Measurements from ENCODE around the gene FEZ2. TPM values are rescaled to one million over a fixed set of nuclear protein-coding genes. Genes with fewer than 3 reads are reported as not detected.

Gene FEZ2
- total RNA-seq, 1 donor from 2014 or later: 70.7 TPM

DNA sequence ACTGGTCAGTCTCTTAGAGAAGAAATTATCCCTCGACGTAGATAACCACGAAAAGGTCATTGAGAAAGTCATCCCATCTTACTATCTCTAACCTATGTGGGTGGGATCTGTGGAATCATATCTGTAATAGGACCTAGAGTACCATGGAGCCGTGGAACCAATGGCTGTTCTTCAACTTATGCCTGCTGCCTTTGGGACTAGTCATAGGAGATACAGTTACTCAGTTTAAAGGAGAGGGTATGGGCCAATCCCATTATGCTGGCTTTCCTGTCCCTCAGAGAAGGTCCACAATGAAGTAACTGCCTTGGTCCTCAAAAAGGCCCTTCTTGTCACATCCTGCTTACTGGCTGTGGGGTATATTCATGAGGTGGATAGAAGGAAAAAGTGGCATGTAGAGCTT lies 77.5 kb downstream of the FEZ2 start:
- H3K9me3 Mint-ChIP-seq: no peaks in the 10 kb centered on the region

DNA sequence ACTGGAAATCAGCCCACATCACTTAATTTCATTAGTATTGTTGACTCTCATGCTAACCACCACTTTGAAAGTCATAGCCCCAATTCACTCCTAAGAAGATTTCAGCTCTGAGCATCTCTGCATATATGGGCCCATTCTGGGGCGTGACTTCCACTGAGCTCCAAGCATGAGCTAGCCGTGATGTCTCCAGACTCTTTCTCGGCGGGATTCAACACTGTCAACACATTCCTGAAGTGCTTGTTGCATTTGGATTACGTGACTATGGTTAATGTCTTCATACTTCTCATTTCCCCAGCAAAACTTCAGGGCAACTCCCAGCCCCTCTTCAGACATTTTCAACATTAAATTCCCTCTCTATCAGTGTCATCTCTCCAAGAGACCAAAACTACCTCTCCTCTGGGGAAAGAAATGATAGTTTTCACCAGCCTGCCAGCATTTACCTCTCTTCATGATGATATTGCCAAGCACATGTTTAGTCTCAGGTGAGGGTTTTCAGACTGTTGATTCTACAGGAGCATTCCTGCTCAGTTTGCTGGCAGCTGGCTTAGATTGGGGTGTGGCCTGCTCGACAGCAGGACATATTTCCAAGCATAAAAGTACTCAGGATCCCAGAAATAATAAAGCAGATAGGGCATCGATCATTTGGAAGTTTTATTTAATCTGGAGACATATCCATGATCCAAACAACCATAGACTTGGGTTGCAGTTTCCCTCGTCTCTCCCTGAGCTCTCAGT lies 81.7 kb downstream of the FEZ2 start:
- Mint-ChIP-seq H3K4me1 (no peaks in the 10 kb centered on the region), H3K9me3 (no peaks in the 10 kb centered on the region), H3K36me3 (peaks cover 28% of the 10 kb centered on the region), H3K27me3 (ENCODE audit: insufficient read depth, low read depth) (no peaks in the 10 kb centered on the region), H3K27ac (no peak overlapping the region), H3K4me3 (no peak overlapping the region)
- Histone ChIP-seq H4K20me1 (ENCODE audit: low read depth) (no peaks in the 10 kb centered on the region), H3K4me2 (no peak overlapping the region), H3K4me1 (no peaks in the 10 kb centered on the region), H3K27me3 (no peaks in the 10 kb centered on the region), H3K79me2 (ENCODE audit: low read depth) (no peaks in the 10 kb centered on the region), H3K27ac (no peak overlapping the region), H3F3A (ENCODE audit: low read depth) (no peaks in the 10 kb centered on the region), H3K9ac (no peak overlapping the region), H2AFZ (replicated peaks) (no peak overlapping the region), H3K4me3 (no peak overlapping the region), H3K36me3 (no peaks in the 10 kb centered on the region), H3K9me3 (ENCODE audit: low read depth) (no peaks in the 10 kb centered on the region)
- no peak for TF ChIP-seq EZH2phosphoT487 (IDR thresholded peaks at IDR 0.05)
- TF ChIP-seq EZH2 (IDR thresholded peaks at IDR 0.05): no peak
- no peak for TF ChIP-seq CTCF (IDR thresholded peaks at IDR 0.05)
- DNase-seq (ENCODE audit: low spot score): no peak

More for the DNA sequence above, 77.5 kb downstream of the FEZ2 start:
- no peak overlapping the region for H3K27ac ChIP-seq
- H3K9me3 ChIP-seq (ENCODE audit: low read depth): no peaks in the 10 kb centered on the region
- TF ChIP-seq EZH2phosphoT487 (IDR thresholded peaks at IDR 0.05): no peak
- Mint-ChIP-seq H3K4me1 (no peaks in the 10 kb centered on the region), H3K27me3 (ENCODE audit: insufficient read depth, low read depth) (no peaks in the 10 kb centered on the region), H3K36me3 (peaks cover 35% of the 10 kb centered on the region), H3K27ac (no peak overlapping the region), H3K4me3 (no peak overlapping the region)
- no peak overlapping the region for H3K9ac ChIP-seq
- DNase-seq (ENCODE audit: low spot score): no peak
- no peak overlapping the region for H2AFZ ChIP-seq (replicated peaks)
- H3K79me2 ChIP-seq (ENCODE audit: low read depth): no peaks in the 10 kb centered on the region
- no peaks in the 10 kb centered on the region for H3F3A ChIP-seq (ENCODE audit: low read depth)
- no peaks in the 10 kb centered on the region for H3K36me3 ChIP-seq
- no peaks in the 10 kb centered on the region for H3K27me3 ChIP-seq
- H3K4me3 ChIP-seq: no peak overlapping the region
- H3K4me2 ChIP-seq: no peak overlapping the region
- no peaks in the 10 kb centered on the region for H3K4me1 ChIP-seq
- H4K20me1 ChIP-seq (ENCODE audit: low read depth): no peaks in the 10 kb centered on the region

DNA sequence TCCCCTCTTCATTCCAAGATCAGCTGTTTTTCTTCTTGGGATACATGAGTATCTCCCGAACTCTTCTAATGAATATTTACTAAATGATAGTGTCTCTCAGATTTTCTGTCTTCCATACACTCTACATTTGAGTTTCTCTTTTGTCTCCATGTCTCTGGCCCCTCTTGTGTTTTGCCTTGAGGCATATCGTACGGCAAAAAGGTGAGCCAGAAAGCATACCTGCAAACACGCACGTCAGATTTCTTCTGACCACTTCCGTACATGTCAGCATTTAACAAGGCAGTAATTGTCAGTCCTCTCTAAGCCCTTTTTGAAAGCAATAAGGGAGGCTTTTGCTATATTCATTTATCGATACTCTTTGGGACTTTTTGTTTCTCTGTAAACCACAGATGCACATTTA lies 82.4 kb downstream of the FEZ2 start:
- Mint-ChIP-seq H3K9me3 (no peaks in the 10 kb centered on the region), H3K4me1 (no peaks in the 10 kb centered on the region), H3K27me3 (ENCODE audit: insufficient read depth, low read depth) (no peaks in the 10 kb centered on the region), H3K27ac (no peak overlapping the region), H3K36me3 (peaks cover 27% of the 10 kb centered on the region), H3K4me3 (no peak overlapping the region)
- no peak overlapping the region for H2AFZ ChIP-seq (replicated peaks)
- TF ChIP-seq CTCF (IDR thresholded peaks at IDR 0.05) (no peak), EZH2 (IDR thresholded peaks at IDR 0.05) (no peak), EZH2phosphoT487 (IDR thresholded peaks at IDR 0.05) (no peak)
- no peak overlapping the region for H3K4me2 ChIP-seq
- no peak overlapping the region for H3K4me3 ChIP-seq
- no peaks in the 10 kb centered on the region for H3K4me1 ChIP-seq
- no peaks in the 10 kb centered on the region for H3F3A ChIP-seq (ENCODE audit: low read depth)
- H3K79me2 ChIP-seq (ENCODE audit: low read depth): no peaks in the 10 kb centered on the region
- no peaks in the 10 kb centered on the region for H4K20me1 ChIP-seq (ENCODE audit: low read depth)
- H3K36me3 ChIP-seq: no peaks in the 10 kb centered on the region
- no peak for DNase-seq (ENCODE audit: low spot score)
- no peak overlapping the region for H3K27ac ChIP-seq
- no peaks in the 10 kb centered on the region for H3K27me3 ChIP-seq
- no peaks in the 10 kb centered on the region for H3K9me3 ChIP-seq (ENCODE audit: low read depth)
- no peak overlapping the region for H3K9ac ChIP-seq

GRCh38 chr2:36513661-36514060 lies 84.3 kb downstream of the FEZ2 start:
- H3K9ac ChIP-seq: no peak overlapping the region
- DNase-seq (ENCODE audit: low spot score): no peak
- Mint-ChIP-seq H3K27me3 (ENCODE audit: insufficient read depth, low read depth) (no peaks in the 10 kb centered on the region), H3K36me3 (peaks cover 23% of the 10 kb centered on the region), H3K4me3 (no peak overlapping the region), H3K27ac (no peak overlapping the region), H3K9me3 (no peaks in the 10 kb centered on the region), H3K4me1 (no peaks in the 10 kb centered on the region)
- H2AFZ ChIP-seq (replicated peaks): no peak overlapping the region
- H3K27me3 ChIP-seq: no peaks in the 10 kb centered on the region
- H3K79me2 ChIP-seq (ENCODE audit: low read depth): no peaks in the 10 kb centered on the region
- TF ChIP-seq EZH2phosphoT487 (IDR thresholded peaks at IDR 0.05): no peak
- TF ChIP-seq EZH2 (IDR thresholded peaks at IDR 0.05): no peak
- no peak for TF ChIP-seq CTCF (IDR thresholded peaks at IDR 0.05)
- no peaks in the 10 kb centered on the region for H4K20me1 ChIP-seq (ENCODE audit: low read depth)
- no peaks in the 10 kb centered on the region for H3F3A ChIP-seq (ENCODE audit: low read depth)
- H3K9me3 ChIP-seq (ENCODE audit: low read depth): no peaks in the 10 kb centered on the region
- H3K4me1 ChIP-seq: no peaks in the 10 kb centered on the region
- H3K36me3 ChIP-seq: no peaks in the 10 kb centered on the region
- no peak overlapping the region for H3K4me3 ChIP-seq
- no peak overlapping the region for H3K4me2 ChIP-seq
- no peak overlapping the region for H3K27ac ChIP-seq

Data from neural progenitor cell (in vitro differentiated cells).